OCI-LY3 (cell line): ENCODE data around the gene SLC2A4.

Experiments used
- H2AFZ ChIP-seq: fragments of 200-600, 300-600 bp; shearing (Covaris generic); 2 replicates; pipeline ENCODE4 v1.6.0; 2014; ENCODE audit warnings: antibody characterized with exemption, low read depth, low read length
- H3K27ac ChIP-seq: fragments of 200-600, 300-600 bp; sonication (generic); 2 replicates; pipeline ENCODE4 v1.5.1; 2014; ENCODE audit warnings: mild to moderate bottlenecking, low read length, moderate library complexity, mixed read lengths
- H3K27me3 ChIP-seq: fragments of 200-600, 300-600 bp; sonication (generic); 2 replicates; pipeline ENCODE4 v1.6.1; 2014; ENCODE audit warnings: low read depth, low read length, mixed read lengths
- H3K36me3 ChIP-seq: fragments of 200-600, 300-600 bp; sonication (generic); replicated peaks from 2 replicates; pipeline ENCODE3; 2014; ENCODE audit warnings: low read depth, low read length, mixed read lengths
- H3K4me1 ChIP-seq: fragments of 300-600, 200-600 bp; sonication (generic); 2 replicates; pipeline ENCODE4 v1.6.1; 2014; ENCODE audit warnings: low read length, mixed read lengths
- H3K4me2 ChIP-seq: fragments of 200-600, 300-600 bp; sonication (generic); 2 replicates; pipeline ENCODE4 v1.6.1; 2014; ENCODE audit warnings: low read length, mixed read lengths
- H3K4me3 ChIP-seq: fragments of 300-600, 200-600 bp; sonication (generic); 2 replicates; pipeline ENCODE4 v1.5.1; 2014; ENCODE audit warnings: antibody characterized with exemption, mild to moderate bottlenecking, low read length, moderate library complexity
- H3K79me2 ChIP-seq: fragments of 300-600, 200-600 bp; shearing (Covaris generic); 2 replicates; pipeline ENCODE4 v1.6.1; 2014; ENCODE audit warnings: mild to moderate bottlenecking, low read length, mixed read lengths
- H3K9ac ChIP-seq: fragments of 300-600, 200-600 bp; shearing (Covaris generic); 2 replicates; pipeline ENCODE4 v1.6.0; 2014; ENCODE audit warnings: mild to moderate bottlenecking, low read length, moderate library complexity
- H3K9me3 ChIP-seq: fragments of 200-600, 300-600 bp; shearing (Covaris generic); 2 replicates; pipeline ENCODE4 v1.6.1; 2014; ENCODE audit warnings: low read length, mixed read lengths; ENCODE audit not compliant: insufficient read depth
- H4K20me1 ChIP-seq: fragments of 200-600, 300-600 bp; sonication (generic); 2 replicates; pipeline ENCODE4 v1.6.1; 2016; ENCODE audit warnings: low read length, mixed read lengths; ENCODE audit not compliant: insufficient read depth
- CTCF ChIP-seq: fragments of 200-600, 300-600 bp; sonication (generic); IDR thresholded peaks from 2 replicates; pipeline ENCODE4 v1.5.1; 2014; ENCODE audit warnings: antibody characterized with exemption, low read length, low read depth
- EZH2phosphoT487 ChIP-seq: fragments of 200-600 bp; shearing (Covaris generic); IDR thresholded peaks from 2 replicates; pipeline ENCODE4 v1.6.1; 2018; ENCODE audit warnings: antibody characterized with exemption, mixed run types, low read depth

Gene SLC2A4

GRCh38 chr17:7323731-7324437 lies 42.4 kb downstream of the SLC2A4 start:
- H3K27me3 ChIP-seq, result no peaks in the 10 kb centered on the region
- H3K9me3 ChIP-seq, result no peaks in the 10 kb centered on the region
- TF ChIP-seq CTCF (peak; percentile 69), EZH2phosphoT487 (no peak)
- no peak overlapping the region for H2AFZ ChIP-seq
- peaks cover 17% of the 10 kb centered on the region for H3K36me3 ChIP-seq
- H3K4me2 ChIP-seq, result no peak overlapping the region
- no peak overlapping the region for H3K9ac ChIP-seq
- H3K4me3 ChIP-seq, result no peak overlapping the region
- H3K27ac ChIP-seq, result no peak overlapping the region
- H4K20me1 ChIP-seq, result no peaks in the 10 kb centered on the region
- peaks cover 8% of the 10 kb centered on the region for H3K4me1 ChIP-seq
- H3K79me2 ChIP-seq, result peaks cover 15% of the 10 kb centered on the region

- Histone ChIP-seq H3K27ac (no peak overlapping the region), H3K4me1 (peaks cover 8% of the 10 kb centered on the region), H3K27me3 (no peaks in the 10 kb centered on the region), H4K20me1 (no peaks in the 10 kb centered on the region), H3K36me3 (peaks cover 17% of the 10 kb centered on the region), H3K79me2 (peaks cover 16% of the 10 kb centered on the region), H3K9ac (no peak overlapping the region), H3K4me2 (no peak overlapping the region), H2AFZ (no peak overlapping the region), H3K4me3 (no peak overlapping the region), H3K9me3 (no peaks in the 10 kb centered on the region)
- TF ChIP-seq EZH2phosphoT487 (no peak), CTCF (no peak; the same call in 1 of the 2 replicates)
Measured at GRCh38 chr17:7324438-7324779, 42.9 kb downstream of the SLC2A4 start.

- H2AFZ ChIP-seq, result no peak overlapping the region
Measured at GRCh38 chr17:7325031-7325528, 43.6 kb downstream of the SLC2A4 start.

GRCh38 chr17:7326186-7326585 lies 44.7 kb downstream of the SLC2A4 start:
- Histone ChIP-seq H3K27me3 (no peaks in the 10 kb centered on the region), H3K4me3 (no peak overlapping the region), H3K36me3 (peaks cover 17% of the 10 kb centered on the region), H3K9ac (no peak overlapping the region), H3K9me3 (no peaks in the 10 kb centered on the region), H3K79me2 (peaks cover 16% of the 10 kb centered on the region), H3K27ac (no peak overlapping the region), H3K4me2 (no peak overlapping the region), H2AFZ (no peak overlapping the region), H4K20me1 (no peaks in the 10 kb centered on the region), H3K4me1 (peaks cover 16% of the 10 kb centered on the region)
- no peak for TF ChIP-seq CTCF
- TF ChIP-seq EZH2phosphoT487, result no peak

More at GRCh38 chr17:7325031-7325528, 43.6 kb downstream of the SLC2A4 start:
- no peak overlapping the region for H3K27ac ChIP-seq
- H3K4me1 ChIP-seq, result peaks cover 8% of the 10 kb centered on the region
- peaks cover 16% of the 10 kb centered on the region for H3K79me2 ChIP-seq
- H3K27me3 ChIP-seq, result no peaks in the 10 kb centered on the region
- H3K36me3 ChIP-seq, result peaks cover 17% of the 10 kb centered on the region
- H3K9me3 ChIP-seq, result no peaks in the 10 kb centered on the region
- no peak for TF ChIP-seq CTCF
- no peak for TF ChIP-seq EZH2phosphoT487
- no peaks in the 10 kb centered on the region for H4K20me1 ChIP-seq
- H3K4me3 ChIP-seq, result no peak overlapping the region
- H3K9ac ChIP-seq, result no peak overlapping the region
- H3K4me2 ChIP-seq, result no peak overlapping the region
